Breast epithelium (tissue), 4 donors: ENCODE measurements around the gene ANKDD1B. TPM values are rescaled to one million over a fixed set of nuclear protein-coding genes. Genes with fewer than 3 reads are reported as not detected.

Source experiments
- DNase-seq, 2 donors: peaks; one replicate each; pipeline ENCODE4 v3.0.0-alpha.2; 2019; ENCODE audit warnings: low spot score in 2 of 2
- H3K27ac ChIP-seq, 2 donors: fragments of 200-600 bp; sonication (generic) in 1 of 2; one replicate each; pipeline ENCODE4 v1.5.1; 2016 to 2019; ENCODE audit warnings: mild to moderate bottlenecking in 1 of 2
- H3K27me3 ChIP-seq, 2 donors: fragments of 200-600 bp; sonication (generic) in 1 of 2; one replicate each; pipeline versions ENCODE4 v1.5.1 to v1.6.0; 2017 to 2019; ENCODE audit warnings: control low read depth in 1 of 2, mild to moderate bottlenecking in 1 of 2
- H3K36me3 ChIP-seq: fragments of 200-600 bp; one replicate; pipeline ENCODE4 v1.5.1; 2019
- H3K4me1 ChIP-seq, 2 donors: fragments of 200-600 bp; sonication (generic); one replicate each; pipeline ENCODE4 v1.5.1; 2016 to 2019; ENCODE audit warnings: control low read depth in 1 of 2
- H3K4me3 ChIP-seq, 3 donors: fragments of 200-600 bp; sonication (generic); 1 replicate in 2 of 3; 2 replicates in 1 of 3; pipeline ENCODE4 v1.5.1; 2016 to 2019; ENCODE audit warnings: mild to moderate bottlenecking in 3 of 3, moderate library complexity in 2 of 3
- H3K9me3 ChIP-seq, 2 donors: fragments of 200-600 bp; sonication (generic) in 1 of 2; one replicate each; pipeline ENCODE4 v1.5.1; 2016 to 2019; ENCODE audit warnings: control low read depth in 1 of 2
- POLR2A ChIP-seq: fragments of 450-650 bp; IDR thresholded peaks from one replicate; pipeline ENCODE4 v1.6.1; 2016; ENCODE audit warnings: antibody characterized with exemption, mild to moderate bottlenecking, moderate library complexity
- POLR2AphosphoS5 ChIP-seq, 3 donors: sonication (generic); formaldehyde crosslinking; IDR thresholded peaks; one replicate each; pipeline ENCODE4 v1.6.1; 2017; ENCODE audit warnings: antibody characterized with exemption in 3 of 3
- intact Hi-C: fragments of 100-400 bp; cut with DNase I; formaldehyde crosslinking; loops from one replicate; pipeline ENCODE4 v1.15.1; 2023; ENCODE audit warnings: low total_unique reads
- total RNA-seq, 3 donors: library from RNA; depleted of rRNA; stranded (reverse); fragments of >200 nt; gene quantifications; one replicate each; pipeline ENCODE4 v1.1.0, GENCODE V29; 2016
- TF ChIP-seq, protein P1 (sequence below), 3 donors: fragments of 450-650 bp; IDR thresholded peaks; one replicate each; pipeline ENCODE4 v1.5.1; 2016 to 2017; ENCODE audit warnings: antibody characterized with exemption in 3 of 3, mild to moderate bottlenecking in 3 of 3, moderate library complexity in 3 of 3

The ANKDD1B gene
- total RNA-seq, 3 donors from 2014 or later: 0.66 to 1.4 (median 1.0) TPM

DNA sequence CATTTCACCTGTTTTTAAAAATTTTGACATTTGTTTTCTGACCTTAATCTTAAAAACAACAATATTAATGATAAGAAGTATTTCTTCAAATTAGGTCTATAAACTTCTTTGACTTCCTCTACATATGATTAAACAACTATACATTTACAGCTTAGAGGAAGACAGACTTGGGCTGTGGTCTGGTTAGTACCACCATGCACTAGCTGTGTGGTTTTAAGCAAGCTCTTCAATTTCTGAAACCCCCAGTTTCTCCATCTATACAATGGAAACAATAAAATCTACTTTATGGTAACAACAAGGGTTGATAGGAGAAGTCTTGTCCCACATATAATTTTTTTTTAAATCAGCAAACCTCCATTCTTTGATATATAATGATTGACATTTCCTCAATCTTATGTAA is 15.7 kb downstream of the ANKDD1B start:
- no peak for TF ChIP-seq POLR2AphosphoS5 (IDR thresholded peaks at IDR 0.05)
- TF ChIP-seq, protein P1, sequence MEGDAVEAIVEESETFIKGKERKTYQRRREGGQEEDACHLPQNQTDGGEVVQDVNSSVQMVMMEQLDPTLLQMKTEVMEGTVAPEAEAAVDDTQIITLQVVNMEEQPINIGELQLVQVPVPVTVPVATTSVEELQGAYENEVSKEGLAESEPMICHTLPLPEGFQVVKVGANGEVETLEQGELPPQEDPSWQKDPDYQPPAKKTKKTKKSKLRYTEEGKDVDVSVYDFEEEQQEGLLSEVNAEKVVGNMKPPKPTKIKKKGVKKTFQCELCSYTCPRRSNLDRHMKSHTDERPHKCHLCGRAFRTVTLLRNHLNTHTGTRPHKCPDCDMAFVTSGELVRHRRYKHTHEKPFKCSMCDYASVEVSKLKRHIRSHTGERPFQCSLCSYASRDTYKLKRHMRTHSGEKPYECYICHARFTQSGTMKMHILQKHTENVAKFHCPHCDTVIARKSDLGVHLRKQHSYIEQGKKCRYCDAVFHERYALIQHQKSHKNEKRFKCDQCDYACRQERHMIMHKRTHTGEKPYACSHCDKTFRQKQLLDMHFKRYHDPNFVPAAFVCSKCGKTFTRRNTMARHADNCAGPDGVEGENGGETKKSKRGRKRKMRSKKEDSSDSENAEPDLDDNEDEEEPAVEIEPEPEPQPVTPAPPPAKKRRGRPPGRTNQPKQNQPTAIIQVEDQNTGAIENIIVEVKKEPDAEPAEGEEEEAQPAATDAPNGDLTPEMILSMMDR (IDR thresholded peaks at IDR 0.05): no peak
- H3K4me3 ChIP-seq: no peak overlapping the region
- intact Hi-C loops: no loop called here
- no peaks in the 10 kb centered on the region for H3K9me3 ChIP-seq
- H3K36me3 ChIP-seq: no peaks in the 10 kb centered on the region
- H3K27me3 ChIP-seq: no peaks in the 10 kb centered on the region
- no peak overlapping the region for H3K27ac ChIP-seq
- no peaks in the 10 kb centered on the region for H3K4me1 ChIP-seq
- no peak for DNase-seq

DNA sequence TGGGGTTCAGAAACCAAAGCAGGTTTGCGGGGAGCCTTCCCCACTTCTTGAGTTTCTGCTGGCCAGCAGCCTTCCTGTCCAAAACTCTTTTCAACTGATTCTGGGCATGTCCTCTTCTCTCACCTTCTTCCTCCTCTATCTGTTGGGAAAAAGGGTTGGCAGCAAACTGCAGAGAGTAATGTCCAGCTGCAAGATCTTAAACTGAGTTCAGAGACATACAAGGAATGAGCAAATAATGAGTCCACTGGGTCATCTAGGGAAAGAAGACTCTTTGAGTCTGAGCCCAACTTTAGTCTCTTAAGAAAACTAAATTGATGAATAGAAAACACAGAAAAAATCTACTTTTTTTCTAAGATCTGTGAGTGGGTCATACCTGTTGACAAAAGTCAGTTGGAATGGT is 16.5 kb downstream of the ANKDD1B start:
- no peaks in the 10 kb centered on the region for H3K27me3 ChIP-seq
- intact Hi-C loops: no loop called here
- no peak overlapping the region for H3K4me3 ChIP-seq
- H3K4me1 ChIP-seq: no peaks in the 10 kb centered on the region
- no peaks in the 10 kb centered on the region for H3K36me3 ChIP-seq
- no peak for DNase-seq
- TF ChIP-seq POLR2A (no peak), POLR2AphosphoS5 (IDR thresholded peaks at IDR 0.05) (no peak)
- TF ChIP-seq, protein P1 (IDR thresholded peaks at IDR 0.05): no peak
- H3K27ac ChIP-seq: no peak overlapping the region
- no peaks in the 10 kb centered on the region for H3K9me3 ChIP-seq

GRCh38 chr5:75630875-75631274 is 19.6 kb downstream of the ANKDD1B start:
- Histone ChIP-seq H3K4me1 (no peaks in the 10 kb centered on the region), H3K36me3 (no peaks in the 10 kb centered on the region), H3K27ac (no peak overlapping the region), H3K4me3 (no peak overlapping the region), H3K9me3 (no peaks in the 10 kb centered on the region), H3K27me3 (no peaks in the 10 kb centered on the region)
- TF ChIP-seq POLR2A (no peak), POLR2AphosphoS5 (IDR thresholded peaks at IDR 0.05) (no peak)
- TF ChIP-seq, protein P1 (IDR thresholded peaks at IDR 0.05): no peak
- intact Hi-C loops: no loop called here
- DNase-seq: no peak

DNA sequence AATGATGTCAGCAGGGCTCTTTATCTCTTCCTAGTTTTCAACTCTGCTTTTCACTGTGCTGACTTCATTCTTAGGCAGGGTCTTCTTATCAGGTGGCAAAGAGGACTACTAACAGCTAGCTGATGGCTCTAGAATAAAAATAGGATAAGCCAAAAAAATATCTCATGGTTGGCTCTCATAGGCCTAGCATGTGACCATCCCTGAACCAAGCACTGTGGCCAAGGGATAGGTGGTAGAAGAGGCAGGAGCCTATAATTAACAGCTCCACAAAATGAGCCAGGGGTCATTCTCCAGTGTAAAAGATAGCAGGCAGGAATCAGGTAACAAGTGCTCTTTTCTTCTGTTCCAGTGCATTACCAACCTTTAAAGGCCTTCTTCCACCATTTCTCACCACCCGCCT is 21.1 kb downstream of the ANKDD1B start:
- H3K27ac ChIP-seq: no peak overlapping the region
- DNase-seq: no peak
- intact Hi-C loops: no loop called here

GRCh38 chr5:75637949-75638348 is 26.7 kb downstream of the ANKDD1B start:
- Histone ChIP-seq H3K36me3 (no peaks in the 10 kb centered on the region), H3K4me1 (no peaks in the 10 kb centered on the region), H3K27me3 (no peaks in the 10 kb centered on the region), H3K4me3 (no peak overlapping the region), H3K9me3 (no peaks in the 10 kb centered on the region), H3K27ac (no peak overlapping the region)
- DNase-seq: no peak
- intact Hi-C loops: no loop called here
- TF ChIP-seq POLR2A (no peak), POLR2AphosphoS5 (IDR thresholded peaks at IDR 0.05) (no peak)
- TF ChIP-seq, protein P1 (IDR thresholded peaks at IDR 0.05): no peak

More for the DNA sequence above, 21.1 kb downstream of the ANKDD1B start:
- Histone ChIP-seq H3K9me3 (no peaks in the 10 kb centered on the region), H3K27me3 (no peaks in the 10 kb centered on the region), H3K36me3 (no peaks in the 10 kb centered on the region), H3K4me1 (no peaks in the 10 kb centered on the region), H3K4me3 (no peak overlapping the region)
- TF ChIP-seq POLR2AphosphoS5 (IDR thresholded peaks at IDR 0.05): no peak
- TF ChIP-seq, protein P1 (IDR thresholded peaks at IDR 0.05): no peak
- TF ChIP-seq POLR2A: no peak
